ENCODE measurements around the gene C10orf53.

DNA sequence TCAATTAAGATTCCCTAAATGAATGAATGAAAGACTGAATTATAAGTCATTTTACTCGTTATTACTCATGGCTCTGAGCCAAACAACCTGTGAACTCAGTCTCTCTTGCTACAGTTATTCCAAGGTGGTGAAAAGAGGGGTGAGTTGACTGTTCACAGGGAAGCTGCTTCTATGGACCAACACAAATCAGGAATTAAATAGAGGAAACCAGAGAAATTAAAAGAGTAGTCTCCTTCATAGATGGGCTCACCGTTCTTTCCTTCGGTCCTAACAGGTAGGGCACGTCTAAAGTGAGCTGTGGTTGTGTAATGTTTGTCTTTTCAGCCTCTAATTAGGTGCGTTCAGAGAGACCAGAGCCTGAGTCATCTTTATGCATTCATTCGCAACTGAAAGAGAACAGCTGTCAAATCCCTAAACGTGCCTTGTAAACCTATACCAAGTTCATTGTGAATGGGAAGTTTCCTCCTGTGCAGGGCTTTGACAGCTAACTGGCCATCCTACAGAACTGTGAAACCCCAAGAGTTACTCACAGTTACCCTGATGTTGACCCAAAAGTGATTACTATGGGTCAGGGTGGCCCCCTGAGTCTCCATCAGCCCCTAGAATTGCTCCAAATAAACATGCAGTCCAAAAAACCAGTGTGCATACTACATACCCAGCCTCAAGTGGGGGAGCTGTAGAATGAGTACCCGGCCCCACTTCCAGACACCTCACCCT is 18.2 kb upstream of the C10orf53 start:
- no peak for TF ChIP-seq POLR2A (IDR thresholded peaks at IDR 0.05; ENCODE audit: low read depth, low read length)
- no peak for TF ChIP-seq TAF1 (IDR thresholded peaks at IDR 0.05; ENCODE audit: low read depth, low read length)
- no peak for TF ChIP-seq POLR2AphosphoS5 (IDR thresholded peaks at IDR 0.05; ENCODE audit: low read depth, low read length)
